Astrocyte (in vitro differentiated cells and primary cell): ENCODE results near the gene IL1R2.

ENCODE experiments used
- EZH2 ChIP-seq: IDR thresholded peaks from 2 replicates; pipeline ENCODE4 v1.6.1; 2012; ENCODE audit warnings: mild to moderate bottlenecking, low read length, inconsistent platforms; ENCODE audit not compliant: insufficient read depth
- TF ChIP-seq, protein P1 (sequence below): IDR thresholded peaks from 2 replicates; pipeline ENCODE4 v1.5.1; 2011; ENCODE audit warnings: low read depth, mild to moderate bottlenecking, inconsistent platforms, low read length, moderate library complexity; ENCODE audit not compliant: insufficient read depth

DNA sequence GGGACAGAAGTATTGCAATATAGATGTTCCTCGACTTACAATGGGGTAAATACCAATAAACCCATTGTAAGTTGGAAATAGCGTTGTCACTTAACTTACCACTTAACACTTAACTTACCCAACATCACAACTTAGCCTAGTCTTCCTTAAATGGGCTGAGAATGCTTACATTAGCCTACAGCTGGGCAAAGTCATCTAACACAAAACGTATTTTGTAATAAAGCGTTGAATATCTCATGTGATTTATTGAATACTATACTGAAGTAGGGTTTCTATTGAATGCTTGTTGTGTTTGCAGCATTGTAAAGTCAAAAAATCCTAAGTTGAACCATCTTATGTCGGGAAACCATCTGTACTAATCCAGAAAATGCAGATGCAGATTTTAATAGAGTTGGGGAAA, 23.6 kb downstream of the IL1R2 start:
- TF ChIP-seq, protein P1, sequence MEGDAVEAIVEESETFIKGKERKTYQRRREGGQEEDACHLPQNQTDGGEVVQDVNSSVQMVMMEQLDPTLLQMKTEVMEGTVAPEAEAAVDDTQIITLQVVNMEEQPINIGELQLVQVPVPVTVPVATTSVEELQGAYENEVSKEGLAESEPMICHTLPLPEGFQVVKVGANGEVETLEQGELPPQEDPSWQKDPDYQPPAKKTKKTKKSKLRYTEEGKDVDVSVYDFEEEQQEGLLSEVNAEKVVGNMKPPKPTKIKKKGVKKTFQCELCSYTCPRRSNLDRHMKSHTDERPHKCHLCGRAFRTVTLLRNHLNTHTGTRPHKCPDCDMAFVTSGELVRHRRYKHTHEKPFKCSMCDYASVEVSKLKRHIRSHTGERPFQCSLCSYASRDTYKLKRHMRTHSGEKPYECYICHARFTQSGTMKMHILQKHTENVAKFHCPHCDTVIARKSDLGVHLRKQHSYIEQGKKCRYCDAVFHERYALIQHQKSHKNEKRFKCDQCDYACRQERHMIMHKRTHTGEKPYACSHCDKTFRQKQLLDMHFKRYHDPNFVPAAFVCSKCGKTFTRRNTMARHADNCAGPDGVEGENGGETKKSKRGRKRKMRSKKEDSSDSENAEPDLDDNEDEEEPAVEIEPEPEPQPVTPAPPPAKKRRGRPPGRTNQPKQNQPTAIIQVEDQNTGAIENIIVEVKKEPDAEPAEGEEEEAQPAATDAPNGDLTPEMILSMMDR = no peak
- no peak for TF ChIP-seq EZH2
